ENCODE measurements around the gene ISX.

DNA sequence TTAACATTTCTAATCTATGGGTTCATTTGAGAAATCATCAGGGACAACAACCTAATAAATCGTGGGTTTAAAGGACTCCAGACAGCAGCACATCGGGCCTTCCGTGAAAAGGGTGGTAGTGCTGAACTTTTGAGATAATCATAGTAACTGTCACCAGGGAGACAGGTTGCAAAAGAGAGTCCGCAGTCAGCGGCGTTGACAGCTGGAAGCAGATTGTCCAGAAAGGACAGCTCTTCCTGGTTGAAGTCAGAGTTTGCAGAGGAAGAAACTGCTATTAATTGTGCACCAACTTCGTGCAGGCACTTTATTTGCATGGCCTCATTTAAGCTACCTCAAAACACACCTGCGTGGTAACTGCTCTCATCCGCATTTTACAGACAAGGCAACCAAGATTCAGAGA, 20.5 kb upstream of the ISX start:
- TF ChIP-seq, protein P1, sequence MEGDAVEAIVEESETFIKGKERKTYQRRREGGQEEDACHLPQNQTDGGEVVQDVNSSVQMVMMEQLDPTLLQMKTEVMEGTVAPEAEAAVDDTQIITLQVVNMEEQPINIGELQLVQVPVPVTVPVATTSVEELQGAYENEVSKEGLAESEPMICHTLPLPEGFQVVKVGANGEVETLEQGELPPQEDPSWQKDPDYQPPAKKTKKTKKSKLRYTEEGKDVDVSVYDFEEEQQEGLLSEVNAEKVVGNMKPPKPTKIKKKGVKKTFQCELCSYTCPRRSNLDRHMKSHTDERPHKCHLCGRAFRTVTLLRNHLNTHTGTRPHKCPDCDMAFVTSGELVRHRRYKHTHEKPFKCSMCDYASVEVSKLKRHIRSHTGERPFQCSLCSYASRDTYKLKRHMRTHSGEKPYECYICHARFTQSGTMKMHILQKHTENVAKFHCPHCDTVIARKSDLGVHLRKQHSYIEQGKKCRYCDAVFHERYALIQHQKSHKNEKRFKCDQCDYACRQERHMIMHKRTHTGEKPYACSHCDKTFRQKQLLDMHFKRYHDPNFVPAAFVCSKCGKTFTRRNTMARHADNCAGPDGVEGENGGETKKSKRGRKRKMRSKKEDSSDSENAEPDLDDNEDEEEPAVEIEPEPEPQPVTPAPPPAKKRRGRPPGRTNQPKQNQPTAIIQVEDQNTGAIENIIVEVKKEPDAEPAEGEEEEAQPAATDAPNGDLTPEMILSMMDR (IDR thresholded peaks at IDR 0.05), result no peak
- TF ChIP-seq ZFX (IDR thresholded peaks at IDR 0.05; ENCODE audit: borderline replicate concordance), result no peak
